ENCODE results near the gene LCT.

LCT gene

GRCh38 chr2:135773319-135773718 lies 63.7 kb downstream of the LCT start:
- no peak for DNase-seq (ENCODE audit: low read depth)
- H3K4me3 ChIP-seq (ENCODE audit: low read length) = no peak overlapping the region
- no peak for TF ChIP-seq CTCF (conservative IDR thresholded peaks at IDR 0.05; ENCODE audit: low read length)

DNA sequence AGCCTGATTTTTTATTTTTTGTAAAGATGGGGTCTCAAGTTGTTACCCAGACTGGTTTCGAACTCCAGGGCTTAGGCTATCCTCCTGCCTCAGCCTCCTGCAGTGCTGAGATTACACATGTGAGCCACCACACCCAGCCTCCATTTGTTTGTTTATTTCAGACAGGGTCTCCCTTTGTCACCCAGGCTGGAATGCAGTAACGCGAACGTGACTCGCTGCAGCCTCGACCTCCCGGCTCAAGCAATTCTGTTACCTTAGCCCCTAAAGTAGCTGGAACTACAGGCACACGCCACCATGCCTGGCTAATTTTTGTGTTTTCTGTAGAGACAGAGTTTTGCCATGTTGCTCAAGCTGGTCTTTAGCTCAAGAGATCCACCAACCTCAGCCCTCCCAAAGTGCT lies 68.1 kb downstream of the LCT start:
- no peak for TF ChIP-seq CTCF (conservative IDR thresholded peaks at IDR 0.05; ENCODE audit: low read length)
- no peak for DNase-seq (ENCODE audit: low read depth)

GRCh38 chr2:135762530-135762929 lies 74.5 kb downstream of the LCT start:
- no peak for DNase-seq (ENCODE audit: low read depth)
- no peak overlapping the region for H3K4me3 ChIP-seq (ENCODE audit: low read length)
- no peak for TF ChIP-seq CTCF (conservative IDR thresholded peaks at IDR 0.05; ENCODE audit: low read length)

More for the DNA sequence above, 68.1 kb downstream of the LCT start:
- no peak overlapping the region for H3K4me3 ChIP-seq (ENCODE audit: low read length)

DNA sequence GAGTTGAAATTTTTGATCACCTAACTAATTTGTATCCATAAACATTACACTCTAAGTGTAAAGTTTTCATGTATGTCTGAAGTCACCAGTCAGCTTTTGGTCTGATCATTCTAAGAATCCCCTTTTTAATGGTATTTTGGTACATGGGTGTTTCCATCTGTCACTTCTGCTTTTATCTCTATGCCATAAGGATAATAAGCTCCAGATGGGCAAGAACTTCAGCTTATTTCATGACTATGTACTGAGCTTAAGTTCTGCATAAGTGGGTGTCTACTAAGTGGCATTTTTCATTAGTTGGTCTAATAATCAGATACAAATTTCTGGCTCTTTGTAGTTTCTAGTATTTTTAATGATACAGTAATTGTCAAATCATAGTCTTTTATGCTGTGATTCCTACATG lies 75.0 kb downstream of the LCT start:
- TF ChIP-seq CTCF (conservative IDR thresholded peaks at IDR 0.05; ENCODE audit: low read length) = no peak
- peak; percentile 7 for DNase-seq (ENCODE audit: low read depth)
- no peak overlapping the region for H3K4me3 ChIP-seq (ENCODE audit: low read length)

DNA sequence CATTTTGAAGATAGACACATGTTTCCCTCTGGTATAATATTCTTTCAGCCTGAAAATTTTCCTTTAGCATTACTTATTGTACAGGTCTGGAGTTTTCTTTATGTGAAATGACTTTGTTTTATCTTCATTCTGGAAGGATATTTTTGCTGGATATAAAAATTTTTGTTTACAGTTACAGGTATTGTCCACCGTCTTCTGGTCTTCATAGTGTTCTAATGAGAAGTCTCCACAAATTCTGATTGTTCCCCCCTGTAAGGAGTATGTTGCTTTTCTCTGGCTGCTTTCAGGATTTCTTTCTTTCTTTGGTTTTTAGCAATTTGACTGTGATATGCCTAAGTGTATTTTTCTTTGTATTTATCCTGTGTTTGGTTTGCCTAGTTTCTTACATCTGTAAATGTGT lies 80.3 kb downstream of the LCT start:
- H3K4me3 ChIP-seq (ENCODE audit: low read length) = no peak overlapping the region
- TF ChIP-seq CTCF (conservative IDR thresholded peaks at IDR 0.05; ENCODE audit: low read length) = no peak
- DNase-seq (ENCODE audit: low read depth) = no peak

DNA sequence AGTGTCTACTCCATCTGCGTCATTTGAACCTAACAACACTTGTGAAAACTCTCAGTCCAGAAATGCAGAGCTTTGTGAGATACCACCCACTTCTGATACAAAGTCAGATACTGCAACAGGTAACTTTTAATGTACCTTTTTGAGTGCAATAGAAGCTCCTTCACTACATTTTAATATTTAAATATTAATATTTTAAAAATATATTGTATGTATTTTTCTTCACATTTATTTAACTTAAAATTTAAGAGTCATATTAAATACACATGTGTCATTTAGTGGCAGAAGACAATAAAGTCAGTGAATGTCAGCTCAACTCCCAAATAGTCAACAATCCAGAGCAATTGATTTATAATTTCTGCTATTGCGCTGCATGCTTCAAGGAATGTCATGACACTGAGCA lies 81.4 kb downstream of the LCT start:
- H3K4me3 ChIP-seq (ENCODE audit: low read length) = no peak overlapping the region
- DNase-seq (ENCODE audit: low read depth) = no peak
- no peak for TF ChIP-seq CTCF (conservative IDR thresholded peaks at IDR 0.05; ENCODE audit: low read length)

- no peak for TF ChIP-seq CTCF (conservative IDR thresholded peaks at IDR 0.05; ENCODE audit: low read length)
Measured at GRCh38 chr2:135745545-135745944, 91.4 kb downstream of the LCT start.

More at GRCh38 chr2:135745545-135745944, 91.4 kb downstream of the LCT start:
- H3K4me3 ChIP-seq (ENCODE audit: low read length) = no peak overlapping the region
- DNase-seq (ENCODE audit: low read depth) = peak; percentile 73
